Endothelial cell of umbilical vein (primary cell): ENCODE measurements around the gene CPT1A.

ENCODE experiments used
- CTCF ChIP-seq, 2 donors: IDR thresholded peaks; 1 replicate in 1 of 2; 2 replicates in 1 of 2; pipeline ENCODE4 v1.5.1; 2011; ENCODE audit warnings: low read length in 2 of 2, mild to moderate bottlenecking in 2 of 2, moderate library complexity in 2 of 2, control low read depth in 1 of 2, inconsistent platforms in 1 of 2, low read depth in 1 of 2; ENCODE audit not compliant: insufficient read depth in 1 of 2; ENCODE audit errors: extremely low read depth in 1 of 2
- FOS ChIP-seq: IDR thresholded peaks from 2 replicates; pipeline ENCODE4 v1.6.1; 2011; ENCODE audit warnings: mild to moderate bottlenecking, low read length, moderate library complexity, borderline replicate concordance; ENCODE audit not compliant: insufficient read depth
- MAX ChIP-seq: IDR thresholded peaks from 2 replicates; pipeline ENCODE4 v1.6.1; 2011; ENCODE audit not compliant: insufficient read depth, insufficient read length
- POLR2A ChIP-seq: IDR thresholded peaks from 2 replicates; pipeline ENCODE4 v1.6.1; 2012; ENCODE audit warnings: low read depth, mild to moderate bottlenecking, control low read depth, low read length
- POLR2AphosphoS5 ChIP-seq: IDR thresholded peaks from 2 replicates; pipeline ENCODE4 v1.6.1; 2012; ENCODE audit warnings: low read depth, mild to moderate bottlenecking, control low read depth, low read length, moderate library complexity; ENCODE audit not compliant: insufficient read depth

- TF ChIP-seq POLR2A (no peak), CTCF (IDR thresholded peaks at IDR 0.05; ENCODE audit: extremely low read depth in 1 of 2, insufficient read depth in 1 of 2, low read depth in 1 of 2, low read length in 2 of 2) (no peak), POLR2AphosphoS5 (no peak), MAX (no peak), FOS (no peak)
Observed at GRCh38 chr11:68845351-68846002, 3.8 kb upstream of the CPT1A start.
